Fibroblast of peridontal ligament (primary cell): ENCODE data around the gene PIK3CB.
"Not testable (repeated sequence)": the region's sequence is repeated elsewhere in the genome, so short reads cannot be mapped to it uniquely, and the experiment has no call there.

Experiments used
- DNase-seq: peaks from one replicate; pipeline ENCODE4 v3.0.0-alpha.2; 2010; ENCODE audit errors: extremely low read depth

Gene PIK3CB

DNA sequence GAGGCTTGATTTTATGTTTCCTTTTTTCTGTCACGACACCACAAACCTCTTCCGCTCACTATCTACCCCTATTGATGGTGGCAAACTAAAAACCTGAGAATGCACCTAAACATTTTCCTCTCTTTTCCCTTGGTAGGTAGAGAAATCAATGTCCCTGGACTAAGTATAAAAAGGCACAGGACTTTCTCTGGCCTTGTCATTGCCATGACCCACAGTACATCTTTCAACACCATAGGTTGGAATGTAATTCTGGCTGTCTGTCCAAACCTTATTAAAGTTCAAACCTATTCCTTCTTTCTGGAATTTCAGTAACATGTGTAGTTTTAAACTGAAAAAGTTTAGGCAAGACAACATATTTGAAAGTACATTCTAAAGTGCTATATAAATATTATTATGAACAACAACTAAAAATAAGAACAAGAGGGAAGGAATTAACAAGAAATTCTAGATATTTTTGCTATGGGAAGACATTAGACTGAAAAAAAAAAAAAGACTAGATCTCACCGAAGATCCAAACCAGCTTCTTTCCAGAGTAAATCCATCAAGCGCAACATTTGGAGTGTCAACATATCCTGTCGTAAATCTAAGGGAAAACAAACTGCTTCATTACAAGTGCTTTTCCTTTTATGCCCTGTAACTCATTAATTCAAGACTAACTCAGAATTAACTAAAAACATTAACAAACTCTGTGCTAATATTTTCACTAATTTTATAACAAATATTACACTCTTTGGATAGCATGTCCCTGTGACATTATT lies 153.1 kb downstream of the PIK3CB start:
- no peak for DNase-seq

DNA sequence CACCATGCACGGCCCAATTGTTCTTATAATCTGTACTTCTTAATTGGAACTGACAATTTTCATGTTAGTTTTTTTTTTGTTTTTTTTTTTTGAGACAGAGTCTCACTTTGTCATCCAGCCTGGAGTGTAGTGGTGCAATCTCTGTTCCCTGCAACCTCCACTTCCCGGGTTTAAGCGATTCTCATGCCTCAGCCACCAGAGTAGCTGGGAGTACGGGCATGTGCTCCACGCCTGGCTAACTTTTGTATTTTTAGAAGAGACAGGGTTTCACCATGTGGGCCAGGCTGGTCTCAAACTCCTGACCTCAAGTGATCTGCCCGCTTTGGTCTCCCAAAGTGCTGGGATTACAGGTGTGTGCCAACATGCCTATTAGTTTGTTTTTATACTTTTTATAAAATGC lies 153.8 kb downstream of the PIK3CB start:
- DNase-seq: not testable (repeated sequence)

DNA sequence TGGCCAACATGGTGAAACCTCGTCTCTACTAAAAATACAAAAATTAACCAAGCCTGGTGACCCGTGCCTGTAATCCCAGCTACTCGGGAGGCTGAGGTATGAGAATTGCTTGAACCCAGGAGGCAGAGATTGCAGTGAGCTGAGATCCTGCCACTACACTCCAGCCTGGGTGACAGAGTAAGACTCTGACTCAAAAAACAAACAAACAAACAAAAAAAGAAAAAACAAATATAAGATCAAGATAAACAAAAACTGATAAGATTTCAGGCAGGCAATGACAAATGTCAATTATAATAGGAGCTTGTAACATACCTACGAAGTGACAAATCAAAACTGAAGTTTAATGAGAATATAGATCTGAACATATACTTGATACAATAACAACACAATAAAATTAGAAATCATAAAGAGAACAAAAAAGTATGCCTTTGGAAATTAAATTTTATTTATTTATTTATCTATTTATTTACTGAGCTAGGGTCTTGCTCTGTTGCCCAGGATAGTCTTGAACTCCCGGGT lies 155.8 kb downstream of the PIK3CB start:
- DNase-seq: no peak

DNA sequence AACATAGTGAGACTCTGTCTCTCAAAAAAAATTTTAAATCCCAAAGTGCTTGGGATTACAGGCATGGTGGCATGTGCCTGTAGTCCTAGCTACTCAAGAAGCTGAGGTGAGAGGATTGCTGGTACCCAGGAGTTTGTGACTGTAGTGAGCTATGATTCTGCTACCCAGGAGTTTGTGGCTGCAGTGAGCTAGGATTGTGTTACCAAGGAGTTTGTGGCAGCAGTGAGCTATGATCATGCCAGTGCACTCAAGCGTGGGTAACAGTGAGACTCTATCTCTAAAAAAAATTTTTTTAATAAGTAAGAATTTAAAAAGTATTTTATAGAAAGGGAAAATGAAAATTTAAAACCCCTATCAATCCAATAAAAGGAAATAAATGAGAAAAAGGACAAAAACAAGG lies 156.6 kb downstream of the PIK3CB start:
- DNase-seq: no peak

DNA sequence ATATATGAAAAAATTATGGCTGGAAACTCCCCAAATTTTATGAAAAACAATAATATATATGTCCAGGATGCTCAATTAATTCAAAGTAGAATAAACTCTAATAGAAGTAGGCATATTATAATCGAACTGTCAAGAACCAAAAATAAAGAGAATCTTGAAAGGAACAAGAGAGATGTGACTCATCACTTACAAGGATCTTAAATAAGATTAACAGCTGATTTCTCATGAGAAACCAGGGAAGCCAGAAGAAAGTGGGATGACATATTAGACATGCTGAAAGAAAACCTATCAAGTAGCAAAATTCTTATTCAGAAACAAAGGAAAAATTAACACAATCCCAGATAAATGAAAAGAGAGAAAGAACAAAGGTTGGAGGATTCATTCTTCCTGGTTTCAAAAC lies 159.3 kb downstream of the PIK3CB start:
- DNase-seq: peak; percentile 27

GRCh38 chr3:138673641-138674530 lies 160.8 kb downstream of the PIK3CB start:
- DNase-seq: peak; percentile 86

- no peak for DNase-seq
Observed at GRCh38 chr3:138670407-138670806, 164.3 kb downstream of the PIK3CB start.

DNA sequence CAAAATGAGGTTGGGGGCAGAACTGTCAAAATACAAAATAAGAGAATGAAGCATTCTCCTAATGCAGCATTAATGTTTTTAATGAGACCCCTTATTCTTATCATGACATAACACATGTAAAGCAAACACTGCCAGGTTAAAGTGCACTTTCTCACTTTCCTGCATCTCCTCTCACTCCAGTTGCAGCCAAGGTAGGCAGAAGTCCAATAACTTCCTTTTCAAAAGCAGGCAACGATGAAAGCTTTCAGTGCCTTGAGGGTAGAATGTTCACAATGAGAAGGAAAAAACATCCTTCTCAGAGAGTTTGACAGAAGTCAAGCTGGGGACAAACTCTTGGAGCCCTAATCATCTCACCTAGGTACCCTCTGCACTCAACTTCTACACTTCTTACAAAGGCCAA lies 166.6 kb downstream of the PIK3CB start:
- no peak for DNase-seq

GRCh38 chr3:138657508-138657907 lies 177.2 kb downstream of the PIK3CB start:
- no peak for DNase-seq

DNA sequence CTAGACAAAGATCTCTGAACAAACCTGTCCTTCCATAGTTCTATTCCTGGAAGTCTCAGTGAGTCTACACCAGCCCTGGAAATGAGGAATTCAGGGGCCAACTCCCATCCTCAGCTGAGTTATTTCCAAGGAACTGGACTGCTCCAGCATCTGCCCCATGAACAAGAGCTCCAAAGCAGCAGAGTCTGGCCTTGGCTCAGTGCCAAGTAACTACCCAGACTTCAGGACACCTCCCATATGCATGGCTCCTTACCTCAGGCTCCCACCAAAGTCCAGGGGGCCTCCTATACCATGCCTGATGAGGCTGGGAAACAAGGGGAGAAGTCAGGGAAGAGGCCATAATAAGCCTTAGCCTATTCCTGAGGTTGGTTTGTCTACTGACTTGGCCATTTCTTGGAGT lies 181.2 kb downstream of the PIK3CB start:
- no peak for DNase-seq

DNA sequence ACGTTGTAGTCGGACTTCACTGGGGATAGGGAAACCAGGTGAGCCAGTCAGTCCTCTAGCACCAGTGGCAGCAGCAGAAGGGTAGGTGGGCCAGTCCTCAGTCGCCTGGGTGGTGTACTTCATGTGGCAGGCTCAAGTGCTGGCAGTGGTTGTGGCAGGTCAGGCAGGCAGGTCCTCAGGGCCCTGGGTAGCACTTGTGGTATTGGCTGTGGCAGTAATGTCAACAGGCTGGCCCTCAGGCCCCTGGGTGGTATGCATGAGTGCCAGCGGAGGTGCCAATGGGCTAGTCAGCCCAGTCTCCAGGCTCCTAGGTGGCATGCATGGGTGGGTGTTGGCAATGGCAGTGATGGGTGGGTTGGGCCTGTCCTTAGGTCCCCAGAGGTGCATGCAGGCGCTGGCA lies 185.6 kb downstream of the PIK3CB start:
- DNase-seq: no peak

- no peak for DNase-seq
Observed at GRCh38 chr3:138646513-138646912, 188.2 kb downstream of the PIK3CB start.

DNA sequence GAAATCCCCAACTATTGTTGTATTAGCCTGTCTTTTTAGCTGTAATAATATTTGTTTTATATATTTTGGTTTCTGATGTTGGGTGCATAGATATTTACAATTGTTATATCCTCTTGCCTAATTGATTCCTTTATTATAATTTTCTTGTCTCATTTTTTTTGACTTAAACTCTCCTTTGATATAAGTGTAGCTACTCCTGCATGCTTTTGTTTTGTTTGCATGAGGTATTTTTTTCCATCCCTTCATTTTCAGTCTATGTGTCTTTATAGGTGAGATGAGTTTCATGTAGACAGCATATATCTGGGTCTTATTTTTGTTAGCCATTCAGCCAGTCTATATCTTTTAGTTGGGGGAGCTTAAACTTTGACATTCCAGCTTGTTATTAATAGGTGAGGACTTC lies 188.7 kb downstream of the PIK3CB start:
- no peak for DNase-seq

GRCh38 chr3:138642927-138643253 lies 191.8 kb downstream of the PIK3CB start:
- no peak for DNase-seq

- no peak for DNase-seq
Observed at GRCh38 chr3:138642226-138642926, 192.4 kb downstream of the PIK3CB start.

DNA sequence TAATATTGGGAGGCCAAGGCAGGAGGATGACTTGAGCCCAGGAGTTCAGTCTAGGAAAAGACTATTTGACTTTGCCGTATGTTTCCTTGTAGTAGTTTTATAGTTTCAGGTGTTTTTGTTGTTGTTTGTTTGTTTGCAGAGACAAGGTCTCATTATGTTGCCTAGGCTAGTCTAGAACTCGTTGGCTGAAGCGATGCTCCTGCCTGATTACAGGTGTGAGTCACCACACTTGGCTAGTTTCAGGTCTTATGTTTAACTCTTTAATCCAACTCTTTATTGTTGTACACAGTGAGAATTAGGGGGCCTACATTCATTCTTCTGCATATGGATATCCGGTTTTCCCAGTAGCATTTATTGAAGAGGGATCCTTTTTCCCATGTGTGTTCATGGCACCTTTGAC lies 194.2 kb downstream of the PIK3CB start:
- no peak for DNase-seq

GRCh38 chr3:138638641-138639040 lies 196.1 kb downstream of the PIK3CB start:
- DNase-seq: peak; percentile 65

DNA sequence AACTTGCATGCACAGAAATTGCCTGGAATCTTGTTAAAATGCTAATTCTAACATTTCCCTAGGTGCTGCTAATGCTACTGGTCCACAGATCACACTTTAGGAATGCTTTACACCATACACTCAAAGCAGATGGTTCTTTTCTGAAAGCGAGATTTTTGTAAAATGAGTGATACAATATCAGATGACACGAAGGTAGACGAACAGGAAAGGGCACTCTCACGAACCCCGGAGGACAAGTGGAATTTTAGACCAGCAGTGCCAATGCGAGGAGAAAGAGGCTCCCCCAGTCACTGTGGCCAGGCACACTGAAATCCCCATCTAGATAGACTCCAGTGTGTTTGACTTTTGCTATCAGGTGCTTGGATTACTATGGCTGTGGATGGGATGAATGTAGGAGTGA lies 205.2 kb downstream of the PIK3CB start:
- DNase-seq: no peak

DNA sequence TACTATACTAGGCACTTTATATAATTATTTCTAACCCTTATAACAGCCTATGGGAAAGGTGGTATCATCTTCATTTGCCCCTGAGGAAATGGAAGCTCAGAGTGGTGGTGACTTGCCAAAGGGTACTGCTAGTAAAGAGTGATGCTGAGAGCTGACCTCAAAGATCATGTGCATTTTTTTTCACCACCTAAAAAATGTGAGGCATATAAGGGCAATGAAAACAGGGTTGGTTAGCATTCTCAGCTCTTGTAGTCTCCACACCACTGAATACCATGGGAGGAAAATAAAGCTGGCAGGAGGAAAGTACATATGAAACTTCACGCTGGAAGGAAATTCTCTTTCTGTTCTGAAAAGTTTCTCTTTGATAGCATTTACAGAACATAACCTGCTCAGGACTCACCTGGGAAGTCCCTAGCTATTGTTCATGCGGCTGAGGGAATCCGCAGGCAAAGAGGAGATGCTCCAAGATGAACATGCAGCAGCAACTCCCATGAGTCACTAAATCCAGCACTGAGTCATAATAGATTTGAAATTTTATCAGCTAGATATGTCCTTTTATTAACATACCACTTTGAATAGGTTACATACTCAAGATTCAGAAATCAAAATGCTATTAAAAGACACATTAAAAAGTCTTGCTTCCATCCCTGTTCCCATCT lies 208.9 kb downstream of the PIK3CB start:
- peak; percentile 21 for DNase-seq

- DNase-seq: no peak
Observed at GRCh38 chr3:138624518-138624917, 210.2 kb downstream of the PIK3CB start.

- no peak for DNase-seq
Observed at GRCh38 chr3:138620431-138620830, 214.3 kb downstream of the PIK3CB start.

- DNase-seq: no peak
Observed at GRCh38 chr3:138615462-138615861, 219.3 kb downstream of the PIK3CB start.
